22Rv1 (cell line): ENCODE results near the gene DVL1.

Experiments used
- H3K27ac ChIP-seq: fragments of 450-650 bp; 2 replicates; pipeline ENCODE4 v1.5.1; 2017
- ZFX ChIP-seq: fragments of 450-650 bp; IDR thresholded peaks from 2 replicates; pipeline ENCODE4 v1.6.1; 2017; ENCODE audit warnings: antibody characterized with exemption, borderline replicate concordance
- TF ChIP-seq, protein P1 (sequence below): fragments of 450-650 bp; IDR thresholded peaks from 2 replicates; pipeline ENCODE4 v1.5.1; 2017; ENCODE audit warnings: mild to moderate bottlenecking

DVL1 gene

DNA sequence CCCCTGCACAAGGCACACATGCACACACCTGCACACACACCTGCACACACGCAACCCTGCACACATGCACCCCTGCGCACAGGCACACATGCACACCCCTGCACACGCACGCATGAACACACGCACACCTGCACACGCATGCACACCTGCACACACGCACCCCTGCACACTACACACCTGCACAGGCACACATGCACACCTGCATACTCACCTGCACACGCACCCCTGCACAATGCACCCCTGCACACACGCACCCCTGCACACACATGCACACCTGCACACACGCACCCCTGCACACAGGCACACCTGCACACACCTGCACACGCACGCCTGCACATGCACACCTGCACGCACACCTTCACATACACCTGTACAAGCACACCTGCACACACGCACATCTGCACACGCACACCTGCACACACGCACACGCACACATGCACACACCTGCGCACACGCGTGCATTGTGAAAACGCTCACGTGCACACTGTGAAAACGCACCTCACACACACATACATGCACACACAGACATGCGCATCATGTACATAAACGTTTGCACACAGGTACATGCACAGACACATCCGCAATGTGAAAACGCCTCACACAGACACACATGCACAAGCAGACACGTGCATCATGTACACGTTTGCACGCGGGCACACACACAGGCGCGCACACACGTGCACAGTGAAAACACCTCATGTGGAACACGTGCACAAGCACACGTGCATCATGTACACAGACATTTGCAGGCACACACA lies 8.2 kb downstream of the DVL1 start:
- TF ChIP-seq, protein P1, sequence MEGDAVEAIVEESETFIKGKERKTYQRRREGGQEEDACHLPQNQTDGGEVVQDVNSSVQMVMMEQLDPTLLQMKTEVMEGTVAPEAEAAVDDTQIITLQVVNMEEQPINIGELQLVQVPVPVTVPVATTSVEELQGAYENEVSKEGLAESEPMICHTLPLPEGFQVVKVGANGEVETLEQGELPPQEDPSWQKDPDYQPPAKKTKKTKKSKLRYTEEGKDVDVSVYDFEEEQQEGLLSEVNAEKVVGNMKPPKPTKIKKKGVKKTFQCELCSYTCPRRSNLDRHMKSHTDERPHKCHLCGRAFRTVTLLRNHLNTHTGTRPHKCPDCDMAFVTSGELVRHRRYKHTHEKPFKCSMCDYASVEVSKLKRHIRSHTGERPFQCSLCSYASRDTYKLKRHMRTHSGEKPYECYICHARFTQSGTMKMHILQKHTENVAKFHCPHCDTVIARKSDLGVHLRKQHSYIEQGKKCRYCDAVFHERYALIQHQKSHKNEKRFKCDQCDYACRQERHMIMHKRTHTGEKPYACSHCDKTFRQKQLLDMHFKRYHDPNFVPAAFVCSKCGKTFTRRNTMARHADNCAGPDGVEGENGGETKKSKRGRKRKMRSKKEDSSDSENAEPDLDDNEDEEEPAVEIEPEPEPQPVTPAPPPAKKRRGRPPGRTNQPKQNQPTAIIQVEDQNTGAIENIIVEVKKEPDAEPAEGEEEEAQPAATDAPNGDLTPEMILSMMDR = no peak
- no peak for TF ChIP-seq ZFX
- H3K27ac ChIP-seq = no peak overlapping the region

DNA sequence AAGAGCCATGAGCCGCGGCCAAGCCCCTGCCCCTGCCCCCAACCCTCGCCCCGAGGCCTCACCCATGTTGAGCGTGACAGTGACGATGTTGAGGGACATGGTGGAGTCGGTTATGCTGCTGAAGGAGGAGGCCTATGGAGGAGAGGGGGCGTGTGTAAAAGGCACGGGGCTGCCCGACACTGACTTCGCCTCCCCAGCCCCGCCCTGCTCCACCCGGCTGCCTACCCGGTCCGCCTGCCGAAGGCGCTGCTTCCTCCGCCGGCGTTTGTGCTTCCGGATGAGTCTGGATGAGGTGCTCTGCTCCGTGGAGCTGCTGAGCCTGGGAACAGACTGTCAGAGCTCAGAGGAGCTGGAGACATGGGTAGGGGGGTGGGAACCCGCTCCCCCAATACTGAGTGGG lies 9.0 kb downstream of the DVL1 start:
- no peak for TF ChIP-seq ZFX
- TF ChIP-seq, protein P1 = no peak
- no peak overlapping the region for H3K27ac ChIP-seq

DNA sequence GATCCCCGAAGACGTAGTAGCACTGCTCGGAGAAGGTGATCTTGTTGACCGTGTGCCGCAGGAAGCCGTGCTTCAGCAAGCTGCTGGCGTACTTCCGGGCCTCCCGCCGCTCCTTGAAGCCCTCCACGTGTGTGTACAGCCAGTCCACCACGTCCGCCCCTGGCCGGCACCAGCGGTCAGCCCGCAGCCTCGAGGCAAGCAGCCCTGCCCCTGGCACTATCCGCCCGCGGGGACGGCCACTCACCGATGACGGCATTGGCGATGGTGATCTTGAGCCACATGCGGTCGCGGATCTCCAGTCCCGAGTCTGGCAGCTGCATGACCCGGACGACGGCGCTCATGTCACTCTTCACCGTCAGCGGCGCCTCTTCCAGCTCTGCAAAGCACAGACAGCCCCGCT lies 10.9 kb downstream of the DVL1 start:
- H3K27ac ChIP-seq = peak overlapping the region; percentile 33; the same call in 1 of the 2 replicates
- TF ChIP-seq, protein P1 = no peak
- TF ChIP-seq ZFX = no peak

DNA sequence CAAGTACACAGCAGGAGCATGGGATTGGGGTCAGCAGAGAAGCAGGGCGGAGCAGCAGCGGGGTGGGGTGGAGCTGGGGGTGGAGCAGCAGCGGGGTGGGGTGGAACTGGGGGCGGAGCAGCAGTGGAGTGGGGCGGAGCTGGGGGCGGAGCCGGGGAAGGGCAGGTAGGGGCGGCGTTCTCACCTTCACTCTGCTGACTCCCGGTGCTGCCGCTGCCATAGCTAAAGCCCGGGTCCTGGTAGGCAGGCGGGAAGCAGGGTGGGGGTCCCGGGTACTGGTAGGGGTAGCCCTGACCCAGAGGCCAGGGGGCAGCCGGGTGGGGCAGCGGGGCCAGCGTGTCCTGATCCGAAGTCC lies 11.4 kb downstream of the DVL1 start:
- TF ChIP-seq ZFX = no peak
- TF ChIP-seq, protein P1 = no peak
- peak overlapping the region; percentile 33; the same call in 1 of the 2 replicates for H3K27ac ChIP-seq

DNA sequence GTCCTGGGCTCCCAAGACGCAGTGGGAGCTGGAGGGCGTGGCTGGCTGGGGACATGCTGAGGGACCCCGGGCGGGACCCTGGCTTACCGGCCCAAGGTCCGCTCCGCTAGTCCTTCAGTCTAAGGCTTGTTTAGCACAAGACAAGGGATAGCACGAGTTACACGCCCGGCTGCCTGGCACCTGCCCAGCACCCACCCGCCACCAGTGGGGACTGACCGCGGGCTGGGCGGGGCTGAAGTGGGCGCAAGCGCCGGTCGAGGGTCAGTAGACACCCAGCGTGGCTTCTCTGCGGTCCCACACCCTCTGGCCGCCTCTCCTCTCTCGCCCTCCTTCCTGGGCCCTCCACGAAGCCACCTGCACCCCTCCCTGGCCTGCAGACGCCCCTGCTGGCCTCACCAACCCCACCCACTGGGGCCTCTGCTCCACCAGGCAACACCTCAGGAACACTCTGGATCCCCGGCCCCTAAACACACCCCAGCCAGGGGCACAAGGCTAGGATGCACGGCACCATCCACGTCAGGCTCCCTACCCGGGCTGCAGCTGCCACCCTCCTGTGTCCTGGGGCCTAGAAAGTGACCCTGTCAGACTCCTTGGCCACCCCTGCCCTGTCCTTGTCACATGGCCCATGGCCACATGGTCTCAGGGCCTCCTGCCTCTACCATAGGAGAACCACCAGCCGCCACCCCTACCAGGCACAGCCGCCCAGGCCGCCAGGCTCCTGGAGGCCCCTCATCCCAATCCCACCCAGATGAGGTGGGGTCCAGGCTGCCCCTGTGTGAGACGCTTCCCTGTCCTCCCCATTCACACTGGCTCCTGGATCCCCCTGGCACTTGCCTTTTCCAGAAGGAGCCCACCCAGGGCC lies 12.1 kb downstream of the DVL1 start:
- no peak for TF ChIP-seq ZFX
- TF ChIP-seq, protein P1 = no peak
- peak overlapping the region; percentile 33; the same call in 1 of the 2 replicates for H3K27ac ChIP-seq

DNA sequence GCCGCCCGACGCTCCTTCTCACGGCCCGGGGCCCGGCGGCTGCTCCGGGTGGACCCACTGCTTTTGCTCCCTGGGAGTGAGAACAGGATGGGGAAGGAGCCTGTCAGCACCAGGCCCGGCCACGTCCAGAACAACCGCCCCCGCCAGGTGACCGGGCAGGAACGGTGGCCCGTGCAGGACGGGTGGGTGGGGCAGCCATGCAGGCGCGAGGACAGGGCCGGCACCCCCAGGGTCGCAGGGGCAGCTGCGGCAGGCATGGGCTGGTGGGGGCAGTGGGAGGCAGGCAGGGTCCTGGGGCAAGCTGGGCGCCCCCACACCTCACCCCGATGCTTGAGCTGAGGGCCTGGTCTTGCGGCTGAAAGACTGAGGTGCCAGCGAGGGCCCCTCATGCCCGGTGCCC lies 12.8 kb downstream of the DVL1 start:
- no peak overlapping the region for H3K27ac ChIP-seq
- TF ChIP-seq, protein P1 = no peak

DNA sequence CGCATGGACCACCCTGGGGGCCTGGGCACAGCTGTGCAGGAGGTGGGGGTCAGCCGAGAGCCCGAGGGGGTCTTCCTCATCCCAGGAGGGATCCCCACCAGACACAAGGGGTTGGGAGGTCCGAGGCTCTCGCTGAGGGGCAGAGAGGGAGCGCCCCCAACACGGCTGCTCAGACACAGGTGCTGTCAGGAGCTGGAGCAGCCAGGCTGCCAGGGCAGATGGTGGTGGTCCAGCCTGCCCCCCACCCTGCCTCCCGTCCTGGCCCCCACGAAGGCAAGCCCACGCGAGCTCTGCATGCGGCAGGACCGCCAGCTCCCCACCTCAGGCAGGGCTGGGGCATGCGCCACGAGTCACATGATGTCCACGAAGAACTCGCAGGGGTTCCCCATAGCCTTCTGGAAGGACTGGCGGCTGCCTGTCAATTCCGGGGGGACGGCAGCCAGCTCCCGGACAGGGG lies 13.4 kb downstream of the DVL1 start:
- no peak for TF ChIP-seq ZFX
- TF ChIP-seq, protein P1 = no peak
- no peak overlapping the region for H3K27ac ChIP-seq
